GM21360 (cell line): ENCODE measurements around the gene AGXT.

Experiments used
- ATAC-seq: cut with Tn5 transposase; IDR thresholded peaks from one replicate; pipeline ENCODE4 v1.9.1; 2021; ENCODE audit warnings: mild to moderate bottlenecking, moderate library complexity; ENCODE audit not compliant: unreplicated experiment

The AGXT gene

DNA sequence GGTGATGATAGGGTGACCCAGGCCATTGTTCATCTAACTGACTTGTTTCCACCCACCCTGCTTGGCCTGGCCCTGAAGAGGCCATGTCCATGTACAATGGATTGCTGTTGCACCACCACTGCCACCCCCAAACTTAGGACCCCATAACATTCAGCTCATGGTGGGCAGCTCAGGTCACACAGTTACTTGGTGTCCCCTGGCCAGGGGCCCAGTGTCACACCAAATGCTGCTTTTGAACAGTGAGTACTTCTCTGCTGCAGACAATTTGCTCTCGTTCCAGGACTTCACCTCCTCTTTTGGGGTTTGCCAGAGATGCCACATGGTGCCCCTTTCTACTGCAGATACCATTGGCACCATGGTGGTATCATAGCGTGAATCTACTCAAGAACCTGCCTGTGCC, 15.6 kb downstream of the AGXT start:
- ATAC-seq = no peak

DNA sequence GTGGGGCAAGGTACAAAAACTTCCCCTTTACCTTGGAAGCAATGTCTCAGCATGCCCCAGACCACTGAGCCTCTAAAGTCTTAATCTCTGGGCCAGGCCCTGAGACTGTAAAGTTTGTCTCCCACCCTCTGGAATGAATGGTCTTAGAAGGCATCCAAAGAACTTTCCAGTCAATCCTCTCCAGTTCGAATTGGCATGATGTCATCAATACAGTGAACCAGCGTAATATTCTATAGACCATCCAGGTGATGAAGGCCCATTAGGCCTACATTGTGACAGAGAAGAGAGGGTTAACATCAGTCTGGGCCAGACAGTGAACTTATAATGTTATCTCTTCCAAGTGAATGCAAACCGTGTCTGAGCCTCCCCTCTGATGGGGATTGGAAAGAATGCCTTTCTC, 16.1 kb downstream of the AGXT start:
- ATAC-seq = no peak

DNA sequence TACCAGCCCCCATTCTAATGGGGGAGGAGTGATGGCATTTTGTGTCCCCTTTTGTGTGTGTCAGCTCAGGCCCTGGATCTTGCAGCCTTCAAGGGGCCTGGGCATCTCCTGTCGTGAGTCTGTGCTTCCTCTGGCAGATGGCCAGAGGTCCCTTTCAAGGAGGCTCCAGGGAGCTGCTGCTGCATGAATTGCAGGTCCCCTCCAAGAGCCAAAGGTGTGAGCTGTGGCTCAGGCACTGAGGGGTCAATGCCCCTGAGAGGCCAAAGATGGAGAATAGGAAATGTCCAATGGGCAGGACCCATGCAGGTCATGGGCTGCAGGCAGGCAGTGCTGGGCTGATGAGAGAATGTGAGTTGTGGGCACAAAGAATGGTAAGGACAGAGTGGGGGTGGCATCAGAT, 16.9 kb downstream of the AGXT start:
- ATAC-seq = no peak

DNA sequence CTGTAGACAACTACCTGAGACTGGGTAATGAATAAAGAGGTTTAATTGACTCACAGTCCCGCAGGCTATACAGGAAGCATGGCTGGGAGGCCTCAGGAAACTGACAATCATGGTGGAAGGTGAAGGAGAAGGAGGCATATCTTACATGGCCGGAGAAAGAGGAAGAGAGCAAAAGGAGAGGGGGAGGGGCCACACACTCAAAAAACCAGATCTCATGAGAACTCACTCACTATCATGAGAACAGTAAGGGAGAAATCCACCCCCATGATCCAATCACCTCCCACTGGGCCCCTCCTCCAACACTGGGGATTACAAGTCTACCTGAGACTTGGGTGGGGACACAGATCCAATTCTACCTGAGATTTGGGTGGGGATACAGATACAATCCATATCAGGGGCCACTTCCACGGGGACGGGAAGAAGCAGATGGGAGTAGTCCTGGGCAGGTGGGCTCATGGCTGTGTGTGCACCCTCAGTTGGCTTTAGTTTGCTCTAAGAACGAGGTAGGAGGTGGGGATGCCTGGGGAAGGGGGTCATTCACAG, 17.5 kb downstream of the AGXT start:
- no peak for ATAC-seq

DNA sequence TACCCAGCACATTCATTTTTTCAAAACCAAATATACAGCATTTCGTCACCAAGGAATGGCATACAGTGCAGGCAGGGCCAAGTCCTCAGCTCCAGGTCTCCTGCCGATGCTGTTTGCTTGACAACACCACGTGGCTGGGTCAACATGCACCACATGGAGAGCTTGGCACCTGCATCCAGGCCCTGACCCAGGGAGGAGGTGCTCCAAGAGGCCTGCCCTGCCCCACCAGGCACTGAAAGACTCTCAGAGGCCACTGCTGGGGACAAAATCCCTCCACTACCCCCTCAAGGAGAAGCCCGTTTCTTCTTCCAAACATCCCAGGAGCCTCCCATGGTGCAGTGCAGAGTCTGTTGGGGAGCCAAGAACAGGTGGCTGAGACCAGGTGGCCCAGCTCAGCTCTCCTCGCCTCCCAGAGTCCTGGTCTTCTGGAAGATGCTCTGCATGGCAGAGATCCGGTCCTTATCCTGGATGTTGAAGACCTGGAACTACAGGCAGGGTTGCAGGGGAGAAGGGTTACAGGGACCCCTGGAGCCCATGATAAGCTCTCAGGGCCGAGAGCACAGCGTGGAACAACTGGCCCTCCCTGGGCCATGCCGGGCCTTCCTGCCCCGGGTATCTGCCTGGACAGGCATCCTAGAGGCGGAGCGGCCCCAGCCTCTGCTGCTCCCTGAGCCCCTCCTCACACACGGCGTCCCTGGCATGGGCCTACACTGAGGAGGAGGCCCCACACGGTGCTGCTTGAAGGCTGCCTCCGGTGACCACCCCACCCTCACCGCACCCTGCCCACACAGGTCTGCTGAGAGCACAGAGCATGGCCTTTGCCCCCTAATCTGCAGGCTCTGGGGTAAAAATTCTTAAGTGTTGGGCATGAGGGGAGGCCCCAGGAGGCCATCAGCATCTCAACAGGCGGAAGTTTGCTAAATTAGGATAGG, 18.3 kb downstream of the AGXT start:
- no peak for ATAC-seq

DNA sequence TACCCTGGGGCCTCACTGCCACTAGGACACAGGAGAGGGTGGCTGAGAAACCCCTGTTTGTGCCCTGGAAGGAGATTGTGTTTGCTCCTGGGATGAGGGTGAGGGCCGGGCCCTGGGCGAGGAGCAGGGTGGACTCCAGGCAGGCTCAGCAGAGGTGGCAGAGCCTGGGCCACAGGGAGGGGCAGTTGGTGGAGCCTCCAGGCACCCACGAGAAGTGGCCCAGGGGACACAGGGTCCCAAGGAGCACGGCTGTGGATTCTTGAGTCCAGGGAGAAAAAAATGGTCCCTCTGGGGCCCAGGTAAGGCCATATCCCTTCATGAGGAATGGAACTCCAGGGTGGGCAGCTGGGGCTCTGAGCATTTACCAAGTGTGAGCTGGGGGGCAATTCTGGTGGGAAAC, 19.0 kb downstream of the AGXT start:
- no peak for ATAC-seq

DNA sequence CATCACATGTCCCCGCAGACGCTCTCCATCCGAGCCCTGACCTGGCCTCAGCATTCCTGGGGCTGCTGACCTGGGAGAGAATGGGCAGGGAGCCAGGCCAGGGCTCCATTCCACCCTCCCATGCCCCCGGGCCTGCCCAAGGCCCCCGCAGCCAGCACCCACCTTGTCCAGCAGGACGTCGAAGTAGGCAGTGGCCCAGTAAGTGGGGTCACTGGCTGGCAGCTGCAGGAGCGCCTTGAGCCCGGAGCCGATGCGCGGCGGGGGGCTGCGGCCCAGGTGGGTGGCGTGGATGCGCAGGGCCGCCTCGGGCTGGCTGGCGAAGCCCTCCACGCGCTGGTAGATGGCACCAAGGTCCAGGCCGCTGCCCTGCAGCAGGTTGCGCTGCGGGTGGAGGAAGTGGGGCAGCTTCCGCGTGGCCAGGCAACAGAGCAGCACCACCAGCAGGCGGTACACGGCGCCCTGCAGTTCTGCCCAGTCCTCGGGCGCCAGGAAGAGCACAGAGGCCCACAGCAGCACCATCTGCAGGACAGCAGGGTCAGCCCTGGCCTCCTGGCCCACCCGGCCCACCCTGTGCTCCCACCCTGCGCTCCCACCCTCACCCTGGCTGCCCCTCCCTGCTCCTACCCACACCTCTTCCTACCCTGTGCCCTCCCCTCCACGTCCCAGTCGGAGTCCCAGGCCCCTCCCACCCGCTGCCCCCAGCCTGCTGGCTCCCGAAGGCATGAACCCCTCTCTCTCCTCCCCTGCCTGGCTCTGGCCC, 19.7 kb downstream of the AGXT start:
- ATAC-seq = no peak

DNA sequence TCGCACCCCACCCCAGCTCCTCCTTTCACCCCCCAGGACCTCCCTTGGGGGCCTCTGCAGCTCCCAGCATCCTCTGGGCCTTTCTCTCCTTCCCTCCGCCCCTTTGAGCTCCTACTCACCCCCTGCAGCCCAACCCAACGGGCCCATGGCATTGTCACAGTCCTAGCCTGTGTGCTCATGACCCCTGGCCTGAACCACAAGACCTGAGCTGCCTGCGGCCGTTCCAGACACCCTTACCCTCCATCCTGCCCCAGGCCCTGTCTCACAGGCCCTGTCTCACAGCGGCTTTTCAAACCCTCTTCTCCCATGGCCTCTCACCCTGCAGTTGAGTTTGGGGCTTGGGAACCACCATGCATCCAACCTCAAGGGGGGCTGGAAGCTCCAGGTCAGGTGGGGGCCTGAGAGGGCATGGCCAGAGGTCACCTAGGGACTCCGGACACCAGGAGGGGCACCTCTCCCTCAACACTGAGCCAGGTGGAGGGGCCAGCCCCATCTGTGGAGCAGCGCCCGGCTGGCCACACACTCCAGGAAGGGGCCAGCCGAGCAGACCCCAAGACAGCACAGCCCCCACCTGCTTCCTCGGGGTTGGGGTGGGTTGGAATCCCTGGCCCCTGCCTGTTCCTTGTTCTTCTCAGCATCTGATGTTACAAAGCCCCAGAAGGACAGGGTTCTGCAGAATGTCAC, 20.4 kb downstream of the AGXT start:
- no peak for ATAC-seq

DNA sequence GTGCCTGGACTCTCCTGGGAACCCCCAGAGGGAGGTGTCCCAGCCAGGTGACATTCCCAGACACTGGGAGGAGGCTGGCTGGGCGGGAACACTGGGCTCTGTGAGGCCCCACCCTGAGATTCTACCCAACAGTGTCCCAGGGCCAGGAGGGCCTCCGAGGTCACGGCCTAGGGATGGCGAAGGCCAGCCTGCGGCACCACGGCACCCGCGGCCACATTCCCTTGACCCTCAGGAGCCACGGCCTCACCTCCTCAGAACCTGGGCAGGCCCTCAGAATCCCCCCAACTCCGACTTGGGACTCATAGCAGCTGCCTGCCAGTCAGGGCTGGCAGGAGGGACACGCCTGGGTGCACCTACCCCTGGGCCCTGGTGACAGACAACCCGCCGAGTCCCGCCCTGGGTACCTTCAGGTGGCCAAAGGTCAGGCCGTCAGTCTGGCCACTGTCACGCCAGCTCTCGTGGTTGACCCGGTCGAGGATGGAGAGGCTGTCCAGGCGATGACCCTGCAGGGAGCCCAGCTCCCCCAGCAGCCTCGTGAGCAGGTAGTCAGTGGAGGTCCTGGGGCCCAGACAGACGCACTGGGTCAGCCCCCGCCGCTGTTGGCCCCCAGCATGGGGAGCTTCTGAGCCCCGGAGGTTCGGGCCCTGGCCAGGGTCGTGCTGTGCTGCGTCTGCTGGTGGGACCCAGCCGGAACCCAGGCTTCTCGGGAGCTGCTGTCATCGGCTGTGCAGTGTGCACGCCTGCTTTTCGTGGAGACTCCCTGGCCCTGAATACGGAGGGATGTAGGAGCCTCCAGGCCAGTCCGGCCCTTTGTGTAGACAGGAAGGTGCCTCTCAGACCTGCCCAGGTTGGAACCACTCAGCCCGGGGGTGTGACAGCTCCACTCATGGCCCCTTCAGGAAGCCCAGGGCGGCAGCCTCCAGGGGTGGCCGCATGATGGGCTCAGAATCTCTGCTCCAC, 21.3 kb downstream of the AGXT start:
- ATAC-seq = no peak

DNA sequence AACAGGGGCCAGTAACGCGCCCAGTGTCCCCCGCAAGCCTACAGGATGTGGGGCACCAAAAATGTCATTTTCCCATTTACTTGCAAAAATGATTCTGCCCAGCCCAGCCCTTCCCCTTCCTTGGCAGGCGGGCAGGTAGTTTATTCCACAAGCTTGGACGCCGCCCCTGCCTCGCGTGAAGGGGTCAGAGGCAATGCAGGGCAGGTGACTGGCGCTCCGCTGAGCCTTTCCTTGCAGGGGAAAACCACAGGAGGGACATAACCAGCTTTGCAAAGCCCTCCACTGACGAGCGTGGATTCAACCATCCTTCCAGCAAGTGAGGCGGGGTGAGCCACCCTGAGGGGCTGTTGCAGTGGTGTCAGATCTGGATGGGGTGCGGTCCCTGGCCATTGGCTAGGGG, 22.1 kb downstream of the AGXT start:
- no peak for ATAC-seq

DNA sequence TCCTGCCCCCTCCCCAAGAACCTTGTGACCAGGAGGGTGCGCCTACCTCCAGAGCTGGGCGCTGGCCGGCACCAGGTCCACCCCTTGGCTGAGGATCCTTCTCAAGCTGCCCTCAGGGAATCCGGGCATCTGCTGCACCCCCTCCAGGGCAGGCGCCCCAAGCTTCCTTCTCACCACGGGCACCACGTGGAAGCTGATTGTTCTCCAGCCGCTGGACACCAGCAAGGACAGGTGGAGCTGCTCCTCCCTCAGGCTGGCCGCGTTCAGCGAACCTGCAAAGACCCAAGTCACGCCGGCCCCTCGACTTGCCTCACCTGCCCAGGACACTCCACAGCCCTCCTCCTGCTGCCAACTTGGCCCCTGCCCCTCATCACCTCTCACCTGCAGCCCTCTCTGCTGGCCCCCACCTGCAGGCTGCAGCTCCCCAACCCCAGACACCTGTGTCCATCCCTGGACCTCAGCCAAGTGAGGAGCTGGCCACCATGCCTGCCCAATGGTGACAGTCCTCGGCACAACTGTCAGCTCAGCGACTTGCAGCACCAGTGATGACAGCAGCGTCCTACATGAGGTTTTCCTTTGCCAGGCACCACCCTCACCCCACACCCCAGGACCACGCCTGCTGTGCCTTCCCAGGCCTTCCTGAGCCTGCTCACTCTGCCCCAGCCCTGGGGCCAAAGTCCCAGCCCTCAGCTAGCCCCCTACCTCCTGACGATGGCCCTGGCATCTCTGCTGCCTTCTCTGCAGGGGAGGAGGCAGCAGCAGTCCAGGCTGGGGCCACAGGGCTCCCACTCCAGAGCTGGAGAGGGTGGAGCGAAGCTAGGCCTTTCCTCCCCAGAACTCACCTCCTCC, 23.1 kb downstream of the AGXT start:
- no peak for ATAC-seq

DNA sequence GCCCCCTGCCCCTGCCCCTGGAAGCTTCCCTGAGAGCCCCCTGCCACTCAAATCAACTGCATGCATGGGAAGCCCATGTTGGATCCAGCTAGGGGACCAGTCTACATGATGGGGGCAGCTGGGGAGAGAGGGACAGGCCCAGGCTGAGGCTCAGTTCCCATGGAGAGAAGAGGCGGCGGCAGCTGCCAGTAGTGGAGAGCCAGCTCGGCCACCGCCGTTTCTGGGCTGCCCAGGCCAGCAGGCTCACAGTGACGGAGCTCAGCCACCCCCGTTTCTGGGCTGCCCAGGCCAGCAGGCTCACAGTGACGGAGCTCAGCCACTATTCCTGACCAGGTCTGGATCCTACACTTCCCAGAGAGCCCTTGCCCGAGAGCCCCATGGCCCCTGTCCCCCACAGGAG, 23.7 kb downstream of the AGXT start:
- no peak for ATAC-seq

DNA sequence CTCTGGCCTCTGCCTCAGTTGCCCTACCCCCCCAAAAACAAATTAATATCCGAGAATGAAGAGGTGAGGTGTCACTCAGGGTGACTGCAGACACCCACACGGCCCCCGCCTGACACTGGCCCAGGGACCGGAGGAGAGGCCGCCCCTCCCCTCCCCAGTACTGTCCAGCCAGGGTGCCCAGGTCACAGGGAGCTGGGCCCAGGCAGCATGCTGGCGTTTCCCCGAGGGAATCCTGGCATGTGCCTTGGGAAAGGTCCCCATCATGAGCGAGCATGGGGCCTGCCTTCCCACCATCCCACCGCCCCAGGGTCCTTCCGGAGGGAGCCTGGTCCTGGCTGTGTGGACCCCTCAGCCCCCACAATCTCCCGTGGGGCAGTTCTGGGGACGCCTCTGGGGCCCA, 24.3 kb downstream of the AGXT start:
- ATAC-seq = no peak

DNA sequence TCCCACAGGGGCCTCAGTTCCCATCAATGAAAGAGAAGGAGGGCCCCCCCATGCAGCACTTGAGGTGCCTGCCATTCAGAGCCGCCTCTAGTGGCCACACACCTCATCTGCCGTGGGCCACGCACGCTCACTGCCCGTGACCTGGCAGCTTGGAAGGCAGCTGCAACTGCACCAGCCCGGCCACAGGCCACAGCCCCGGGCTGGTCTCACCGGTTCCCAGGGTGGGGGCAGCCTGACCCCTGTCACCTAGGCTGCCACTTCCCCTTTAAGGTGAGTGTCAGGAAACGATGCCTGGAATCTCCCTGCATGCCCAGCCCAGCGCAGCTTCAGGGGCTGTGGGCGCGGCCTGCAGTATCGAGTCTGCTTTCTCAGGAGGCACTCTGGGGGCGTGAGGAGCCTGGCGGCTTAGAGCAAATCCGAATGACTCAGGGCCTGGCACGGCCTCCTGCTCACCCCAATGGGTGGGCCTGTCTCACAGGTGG, 24.8 kb downstream of the AGXT start:
- no peak for ATAC-seq

DNA sequence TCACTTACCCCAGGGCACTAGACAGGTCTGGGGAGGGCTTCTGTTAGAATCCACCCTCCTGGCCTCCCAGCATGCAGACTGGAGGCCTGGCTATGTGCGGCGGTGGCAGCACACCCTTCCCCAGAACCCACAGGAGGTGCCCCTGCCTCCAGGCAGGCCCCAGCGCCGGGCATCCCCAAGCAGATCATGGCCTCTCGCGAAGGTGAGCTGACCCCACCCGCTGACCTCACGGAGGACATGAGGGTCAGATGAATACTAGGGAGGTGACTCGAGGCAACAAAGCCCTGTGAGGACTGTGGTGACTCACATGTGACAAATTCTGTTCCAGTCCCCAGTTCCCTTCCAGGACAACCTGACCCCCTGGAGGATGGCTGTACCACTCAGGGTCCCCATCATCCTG, 25.4 kb downstream of the AGXT start:
- no peak for ATAC-seq

DNA sequence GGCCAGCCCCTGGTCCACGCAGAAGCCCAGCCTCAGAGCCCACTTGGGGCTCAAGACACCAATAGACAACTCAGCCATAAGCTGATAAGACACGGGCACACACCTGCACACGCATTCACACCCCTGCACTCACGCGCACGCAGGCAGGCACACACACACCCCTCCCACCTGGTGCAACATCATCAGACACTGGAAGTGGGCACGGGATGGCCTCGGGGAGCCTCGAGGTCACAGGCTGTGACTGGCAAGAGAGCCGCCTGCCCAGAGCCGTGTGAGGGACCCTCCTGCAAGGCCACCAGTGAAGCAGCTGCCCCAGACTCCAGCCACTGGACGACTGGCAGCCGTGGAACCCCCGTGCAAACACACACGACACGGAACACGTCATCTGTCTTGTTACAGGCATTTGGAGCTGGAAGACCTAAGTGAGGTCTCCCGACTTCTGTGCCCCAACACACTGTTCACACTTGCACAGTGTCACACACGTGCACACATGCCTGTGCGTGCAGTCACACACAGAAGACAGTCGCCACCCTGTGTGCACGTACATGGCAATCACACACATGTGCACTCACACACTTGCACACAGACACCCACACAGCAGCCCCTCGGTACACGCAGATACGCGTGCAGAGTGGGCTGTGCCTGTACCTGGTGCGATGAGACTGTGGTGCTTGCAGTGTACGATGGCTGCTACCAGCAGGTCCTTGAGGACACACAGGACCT, 26.4 kb downstream of the AGXT start:
- ATAC-seq = no peak

DNA sequence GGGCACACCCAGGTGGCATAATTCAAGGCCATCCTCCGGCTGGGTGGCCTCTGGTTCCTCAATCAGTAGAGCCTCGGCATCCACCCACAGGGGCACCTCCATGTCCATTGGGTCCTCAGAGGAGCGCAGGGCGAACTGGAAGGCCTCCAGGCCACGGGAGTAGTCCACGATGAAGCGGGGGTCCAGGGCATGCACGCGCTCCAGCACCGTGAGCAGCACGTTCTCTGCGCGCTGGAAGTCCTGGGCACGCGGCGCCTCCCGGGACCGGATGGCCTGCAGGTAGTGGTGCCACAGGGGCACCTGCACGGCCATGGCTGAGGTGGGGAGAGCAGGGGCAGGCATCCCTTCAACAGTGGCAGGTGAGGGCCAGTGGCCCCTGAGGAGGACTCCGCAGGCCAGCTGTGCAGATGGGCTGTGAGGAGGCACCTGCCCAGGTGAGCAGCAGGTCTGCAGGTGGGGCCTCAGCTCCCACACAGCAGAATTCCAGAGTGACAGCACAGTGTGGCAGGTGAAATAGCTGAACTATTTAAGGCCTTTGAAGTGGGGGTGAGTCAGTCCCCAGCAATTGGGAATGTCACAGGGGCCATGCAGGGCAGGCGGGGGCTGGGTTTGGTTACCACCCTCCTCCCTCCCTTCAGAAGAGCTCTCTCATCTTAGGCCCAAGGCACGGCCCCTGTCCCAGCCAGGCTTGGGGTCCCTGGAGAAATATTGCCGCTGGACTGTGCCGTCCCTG, 27.2 kb downstream of the AGXT start, which contains the start of gene MAB21L4:
Gene MAB21L4, minus strand, starts transcription at position 501 of the 733 bp plus-strand sequence. Its CDS starts 159 bp downstream, at position 342.
- ATAC-seq = no peak

DNA sequence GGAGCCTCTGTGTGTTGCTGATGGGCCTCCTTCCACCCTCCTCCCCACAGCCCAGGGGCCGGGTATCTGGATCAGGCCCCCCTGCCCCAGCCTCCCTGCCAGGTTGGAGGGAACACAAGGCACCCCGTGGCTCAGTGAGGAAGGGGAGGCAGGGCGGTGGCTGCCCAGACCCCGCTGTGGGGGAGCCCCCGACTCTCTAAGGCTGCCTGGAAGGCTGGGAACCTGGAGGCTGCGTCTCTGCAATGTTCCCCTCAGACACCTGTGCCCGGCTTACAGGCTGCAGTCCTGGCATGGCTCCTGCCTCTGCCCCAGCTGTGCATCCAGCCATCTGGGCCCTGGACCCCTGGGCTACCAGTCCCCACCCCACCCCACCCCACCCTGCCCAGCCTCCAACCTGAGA, 27.8 kb downstream of the AGXT start:
- no peak for ATAC-seq
